Measurements from ENCODE around the gene MAML3. TPM values are rescaled to one million over a fixed set of nuclear protein-coding genes. Genes with fewer than 3 reads are reported as not detected.
A peak's percentile ranks its signal among the peaks of the same experiment; 100 is the strongest.

MAML3 gene
- total RNA-seq, 1 experiment from 2014 or later: 5.9 TPM

GRCh38 chr4:139942241-139942640 is 211.7 kb downstream of the MAML3 start:
- DNase-seq: no peak
- no peak overlapping the region for H3K4me3 ChIP-seq (ENCODE audit: insufficient read depth, low read depth, low read length)
- no peaks in the 10 kb centered on the region for H3K36me3 ChIP-seq (replicated peaks; ENCODE audit: control insufficient read depth, insufficient read depth, low read length)
- H3K27me3 ChIP-seq (ENCODE audit: control insufficient read depth, insufficient read depth, low read length): no peaks in the 10 kb centered on the region

- DNase-seq: no peak
- H3K36me3 ChIP-seq (replicated peaks; ENCODE audit: control insufficient read depth, insufficient read depth, low read length): no peaks in the 10 kb centered on the region
- no peaks in the 10 kb centered on the region for H3K27me3 ChIP-seq (ENCODE audit: control insufficient read depth, insufficient read depth, low read length)
- no peak overlapping the region for H3K4me3 ChIP-seq (ENCODE audit: insufficient read depth, low read depth, low read length)
These were observed 213.4 kb downstream of the MAML3 start for GRCh38 chr4:139940600-139940999.

- no peak for DNase-seq
- no peaks in the 10 kb centered on the region for H3K36me3 ChIP-seq (replicated peaks; ENCODE audit: control insufficient read depth, insufficient read depth, low read length)
- no peak overlapping the region for H3K4me3 ChIP-seq (ENCODE audit: insufficient read depth, low read depth, low read length)
- H3K27me3 ChIP-seq (ENCODE audit: control insufficient read depth, insufficient read depth, low read length): no peaks in the 10 kb centered on the region
These were observed 215.6 kb downstream of the MAML3 start for GRCh38 chr4:139938414-139938813.

GRCh38 chr4:139935911-139936310 is 218.1 kb downstream of the MAML3 start:
- Histone ChIP-seq H3K27me3 (ENCODE audit: control insufficient read depth, insufficient read depth, low read length) (no peaks in the 10 kb centered on the region), H3K4me3 (ENCODE audit: insufficient read depth, low read depth, low read length) (no peak overlapping the region), H3K36me3 (replicated peaks; ENCODE audit: control insufficient read depth, insufficient read depth, low read length) (no peaks in the 10 kb centered on the region)
- no peak for DNase-seq

- H3K27me3 ChIP-seq (ENCODE audit: control insufficient read depth, insufficient read depth, low read length): no peaks in the 10 kb centered on the region
- no peaks in the 10 kb centered on the region for H3K36me3 ChIP-seq (replicated peaks; ENCODE audit: control insufficient read depth, insufficient read depth, low read length)
- DNase-seq: no peak
- H3K4me3 ChIP-seq (ENCODE audit: insufficient read depth, low read depth, low read length): no peak overlapping the region
These were observed 219.2 kb downstream of the MAML3 start for GRCh38 chr4:139934708-139935195.

GRCh38 chr4:139934057-139934707 is 219.8 kb downstream of the MAML3 start:
- Histone ChIP-seq H3K4me3 (ENCODE audit: insufficient read depth, low read depth, low read length) (no peak overlapping the region), H3K36me3 (replicated peaks; ENCODE audit: control insufficient read depth, insufficient read depth, low read length) (no peaks in the 10 kb centered on the region), H3K27me3 (ENCODE audit: control insufficient read depth, insufficient read depth, low read length) (no peaks in the 10 kb centered on the region)
- no peak for DNase-seq

GRCh38 chr4:139933541-139933940 is 220.4 kb downstream of the MAML3 start:
- Histone ChIP-seq H3K4me3 (ENCODE audit: insufficient read depth, low read depth, low read length) (no peak overlapping the region), H3K36me3 (replicated peaks; ENCODE audit: control insufficient read depth, insufficient read depth, low read length) (no peaks in the 10 kb centered on the region), H3K27me3 (ENCODE audit: control insufficient read depth, insufficient read depth, low read length) (no peaks in the 10 kb centered on the region)
- DNase-seq: no peak

- Histone ChIP-seq H3K27me3 (ENCODE audit: control insufficient read depth, insufficient read depth, low read length) (no peaks in the 10 kb centered on the region), H3K4me3 (ENCODE audit: insufficient read depth, low read depth, low read length) (no peak overlapping the region), H3K36me3 (replicated peaks; ENCODE audit: control insufficient read depth, insufficient read depth, low read length) (no peaks in the 10 kb centered on the region)
- peak; percentile 22 for DNase-seq
These were observed 220.9 kb downstream of the MAML3 start for GRCh38 chr4:139933104-139933503.

- Histone ChIP-seq H3K27me3 (ENCODE audit: control insufficient read depth, insufficient read depth, low read length) (no peaks in the 10 kb centered on the region), H3K4me3 (ENCODE audit: insufficient read depth, low read depth, low read length) (no peak overlapping the region), H3K36me3 (replicated peaks; ENCODE audit: control insufficient read depth, insufficient read depth, low read length) (no peaks in the 10 kb centered on the region)
- DNase-seq: no peak
These were observed 229.2 kb downstream of the MAML3 start for GRCh38 chr4:139924782-139925181.

- Histone ChIP-seq H3K4me3 (ENCODE audit: insufficient read depth, low read depth, low read length) (no peak overlapping the region), H3K36me3 (replicated peaks; ENCODE audit: control insufficient read depth, insufficient read depth, low read length) (no peaks in the 10 kb centered on the region), H3K27me3 (ENCODE audit: control insufficient read depth, insufficient read depth, low read length) (no peaks in the 10 kb centered on the region)
- DNase-seq: no peak
These were observed 231.5 kb downstream of the MAML3 start for GRCh38 chr4:139922406-139923024.

- H3K27me3 ChIP-seq (ENCODE audit: control insufficient read depth, insufficient read depth, low read length): no peaks in the 10 kb centered on the region
- no peak for DNase-seq
- no peaks in the 10 kb centered on the region for H3K36me3 ChIP-seq (replicated peaks; ENCODE audit: control insufficient read depth, insufficient read depth, low read length)
- no peak overlapping the region for H3K4me3 ChIP-seq (ENCODE audit: insufficient read depth, low read depth, low read length)
These were observed 232.4 kb downstream of the MAML3 start for GRCh38 chr4:139921429-139922184.

- Histone ChIP-seq H3K27me3 (ENCODE audit: control insufficient read depth, insufficient read depth, low read length) (no peaks in the 10 kb centered on the region), H3K4me3 (ENCODE audit: insufficient read depth, low read depth, low read length) (no peak overlapping the region), H3K36me3 (replicated peaks; ENCODE audit: control insufficient read depth, insufficient read depth, low read length) (no peaks in the 10 kb centered on the region)
- no peak for DNase-seq
These were observed 233.4 kb downstream of the MAML3 start for GRCh38 chr4:139920486-139921002.

GRCh38 chr4:139919521-139919920 is 234.5 kb downstream of the MAML3 start:
- Histone ChIP-seq H3K4me3 (ENCODE audit: insufficient read depth, low read depth, low read length) (no peak overlapping the region), H3K36me3 (replicated peaks; ENCODE audit: control insufficient read depth, insufficient read depth, low read length) (no peaks in the 10 kb centered on the region), H3K27me3 (ENCODE audit: control insufficient read depth, insufficient read depth, low read length) (no peaks in the 10 kb centered on the region)
- no peak for DNase-seq

GRCh38 chr4:139919004-139919403 is 235.0 kb downstream of the MAML3 start:
- no peak for DNase-seq
- H3K4me3 ChIP-seq (ENCODE audit: insufficient read depth, low read depth, low read length): no peak overlapping the region
- no peaks in the 10 kb centered on the region for H3K27me3 ChIP-seq (ENCODE audit: control insufficient read depth, insufficient read depth, low read length)
- H3K36me3 ChIP-seq (replicated peaks; ENCODE audit: control insufficient read depth, insufficient read depth, low read length): no peaks in the 10 kb centered on the region

- no peaks in the 10 kb centered on the region for H3K27me3 ChIP-seq (ENCODE audit: control insufficient read depth, insufficient read depth, low read length)
- no peaks in the 10 kb centered on the region for H3K36me3 ChIP-seq (replicated peaks; ENCODE audit: control insufficient read depth, insufficient read depth, low read length)
- DNase-seq: no peak
- H3K4me3 ChIP-seq (ENCODE audit: insufficient read depth, low read depth, low read length): no peak overlapping the region
These were observed 235.4 kb downstream of the MAML3 start for GRCh38 chr4:139918591-139918990.

Measured in H7 (cell line).